Measurements from ENCODE around the gene PPFIBP2.

Gene PPFIBP2

DNA sequence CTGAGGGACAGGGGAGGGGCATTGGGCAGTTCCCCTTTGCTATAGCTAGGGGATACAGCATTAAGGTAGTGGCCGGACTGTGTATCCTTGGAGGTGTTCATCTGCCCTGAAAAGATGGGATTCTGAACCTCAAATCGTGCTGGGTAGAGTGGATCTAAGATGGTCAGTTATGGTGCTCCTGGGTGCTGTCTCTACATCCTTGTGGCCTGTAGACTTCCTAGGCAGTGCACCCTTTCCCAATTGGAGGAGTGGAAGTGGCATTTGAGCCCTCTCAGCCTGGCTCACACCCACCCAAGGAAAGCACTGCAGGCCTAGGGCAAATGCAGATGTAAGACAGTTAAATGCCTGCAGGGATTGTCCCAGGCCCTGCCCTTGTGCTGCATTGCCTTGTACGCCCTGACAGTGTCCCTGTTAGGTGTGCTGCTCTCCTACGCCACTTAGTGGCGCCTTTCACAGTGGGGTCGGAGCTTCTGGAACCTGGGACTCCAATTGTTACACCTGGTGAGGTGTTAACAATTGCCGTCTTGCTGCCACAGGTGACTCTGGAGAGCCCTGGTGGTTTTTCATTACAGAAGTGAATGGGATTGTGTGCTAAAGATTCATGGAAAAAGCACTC is 35.0 kb downstream of the PPFIBP2 start:
- peak in 2 of 56 donors; percentile 6 to 10 for DNase-seq

- DNase-seq = no peak
Measured at GRCh38 chr11:7549681-7550080, 35.9 kb downstream of the PPFIBP2 start.

- DNase-seq = no peak
Measured at GRCh38 chr11:7551571-7551970, 37.8 kb downstream of the PPFIBP2 start.

- DNase-seq = no peak
Measured at GRCh38 chr11:7552666-7553065, 38.9 kb downstream of the PPFIBP2 start.

DNA sequence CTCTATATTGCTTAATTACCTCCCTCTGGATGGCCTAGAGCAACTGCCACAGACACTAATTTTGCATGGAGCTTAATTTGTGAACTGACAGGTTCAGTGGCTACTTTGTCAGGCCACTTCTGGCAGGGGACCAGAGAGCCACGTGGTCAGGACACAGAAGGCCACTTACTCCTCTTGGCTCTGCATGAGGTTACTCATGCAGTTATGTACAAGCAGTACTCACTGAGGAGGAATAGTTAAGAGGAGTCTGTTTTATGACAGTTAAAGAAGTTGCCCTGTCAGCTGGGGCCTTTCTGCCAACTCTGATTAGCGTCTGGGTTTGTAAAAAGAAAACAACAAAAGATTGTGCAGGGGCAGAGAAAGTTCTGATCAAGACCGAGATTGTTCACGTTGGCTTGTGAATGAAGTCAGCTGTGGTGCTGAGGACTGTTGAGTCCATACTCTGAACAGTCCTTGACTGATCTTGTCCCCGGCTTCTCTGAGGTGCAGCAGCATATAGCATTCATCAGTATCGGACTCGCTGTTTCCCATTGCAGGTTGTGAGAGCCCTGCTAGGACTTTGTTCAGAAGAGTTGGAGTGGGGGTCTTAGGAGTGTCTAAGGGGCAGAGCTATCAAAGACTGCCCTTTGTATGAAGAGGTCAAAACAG is 41.4 kb downstream of the PPFIBP2 start:
- peak in 46 of 56 donors; percentile 13 to 80 (median 45) for DNase-seq

GRCh38 chr11:7558046-7558445 is 44.2 kb downstream of the PPFIBP2 start:
- DNase-seq = no peak

DNA sequence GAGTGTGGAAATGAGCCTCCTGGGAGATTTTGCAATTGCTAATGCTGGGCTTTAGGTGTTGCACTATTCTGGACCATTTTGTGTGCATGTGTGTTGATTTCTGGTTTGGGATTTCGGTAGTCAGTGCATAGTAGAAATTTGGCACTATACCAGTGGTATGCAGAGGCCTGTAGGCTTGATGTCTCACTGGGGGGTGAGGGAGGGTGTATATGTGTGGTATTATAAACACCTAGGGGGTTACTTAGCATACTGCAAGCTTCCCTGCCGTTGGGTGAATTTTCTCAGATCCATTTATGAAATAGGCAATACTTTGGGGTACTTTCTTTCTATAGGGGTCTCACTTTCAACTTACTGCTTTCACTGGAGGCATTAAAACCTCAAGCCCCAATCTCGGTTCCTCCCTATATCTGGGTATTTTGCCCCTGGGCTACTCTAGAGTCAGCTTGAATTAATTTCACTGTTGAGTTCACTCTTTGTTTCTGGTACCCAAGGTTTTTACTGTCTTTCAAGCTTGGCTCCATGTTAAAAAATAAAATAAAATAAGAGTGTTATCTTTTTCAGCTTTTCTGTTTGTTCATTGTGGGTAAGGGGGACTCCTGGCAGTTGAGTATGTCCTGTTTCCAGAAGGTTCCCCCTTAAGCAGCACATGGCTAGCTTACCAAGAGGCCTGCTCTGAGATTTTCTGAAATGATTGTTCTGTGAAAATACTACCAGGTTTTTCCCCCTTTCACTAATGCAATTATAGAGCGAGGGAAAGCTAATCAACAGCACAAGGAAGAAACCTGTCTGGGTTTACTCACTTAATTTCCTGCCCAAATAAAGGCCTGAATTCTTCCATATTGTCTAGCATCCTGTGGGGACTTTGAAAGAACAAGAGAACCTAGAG is 45.8 kb downstream of the PPFIBP2 start:
- DNase-seq = no peak

- DNase-seq = no peak
Measured at GRCh38 chr11:7561562-7561961, 47.8 kb downstream of the PPFIBP2 start.

DNA sequence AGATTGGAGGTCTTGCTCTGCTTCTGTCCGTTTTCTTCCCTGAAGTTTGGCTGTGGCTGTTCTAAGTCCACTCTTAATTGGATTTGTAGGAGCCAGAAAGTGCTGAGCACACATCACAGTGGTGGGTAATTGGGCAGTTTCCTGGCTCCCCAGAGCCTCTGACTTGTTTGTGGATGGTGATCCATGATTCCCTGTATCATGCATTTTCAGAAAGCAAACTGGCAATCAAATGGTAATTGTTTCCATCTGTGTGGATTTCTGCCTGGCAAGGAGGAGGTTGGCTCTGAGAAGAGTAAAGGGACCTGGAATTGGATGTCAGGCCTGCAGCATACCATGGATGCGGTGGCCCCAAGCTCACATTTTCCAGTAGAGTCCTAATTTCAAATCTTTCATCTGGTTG is 49.5 kb downstream of the PPFIBP2 start:
- DNase-seq = no peak

DNA sequence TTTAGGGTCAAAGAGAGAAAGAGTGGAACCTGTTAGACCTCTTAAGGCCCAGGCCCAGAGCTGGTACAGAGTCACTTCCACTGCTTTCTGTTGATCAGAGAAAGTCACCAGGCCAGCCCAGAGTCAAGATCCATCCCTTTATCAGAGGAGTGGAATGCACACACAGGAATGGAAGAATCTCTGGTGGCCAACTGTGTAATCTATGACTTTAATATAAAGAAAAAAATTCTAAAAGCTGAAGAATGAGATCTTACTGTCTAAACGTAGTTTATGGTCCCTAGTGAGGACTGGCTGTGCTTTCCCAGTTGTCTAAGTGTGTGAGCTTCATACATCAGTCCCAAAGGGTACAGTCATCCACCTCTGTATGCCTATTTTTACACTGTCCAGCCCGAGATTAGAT is 51.0 kb downstream of the PPFIBP2 start:
- DNase-seq = no peak

DNA sequence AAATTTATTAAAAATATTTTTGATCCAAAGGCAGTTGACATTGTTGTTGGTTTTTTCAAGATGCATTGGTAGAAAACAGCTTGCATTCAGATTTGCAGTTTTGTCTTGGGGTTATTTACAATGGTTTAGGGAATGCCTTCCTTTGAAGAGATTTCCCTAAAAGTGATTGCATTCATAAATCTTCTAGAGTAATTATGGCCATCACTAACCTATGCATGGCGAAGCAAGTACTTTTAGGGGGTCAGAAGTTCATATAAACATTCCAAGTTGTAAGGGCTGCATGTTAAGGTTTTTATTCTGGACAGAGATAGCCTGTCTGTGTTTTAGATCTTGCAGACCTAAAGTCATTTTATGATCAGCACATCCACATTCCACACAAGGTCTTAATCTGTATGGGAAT is 53.5 kb downstream of the PPFIBP2 start:
- no peak for DNase-seq

GRCh38 chr11:7569044-7569443 is 55.2 kb downstream of the PPFIBP2 start:
- peak in 7 of 56 donors; percentile 12 to 33 (median 24) for DNase-seq

GRCh38 chr11:7570241-7570640 is 56.4 kb downstream of the PPFIBP2 start:
- no peak for DNase-seq

DNA sequence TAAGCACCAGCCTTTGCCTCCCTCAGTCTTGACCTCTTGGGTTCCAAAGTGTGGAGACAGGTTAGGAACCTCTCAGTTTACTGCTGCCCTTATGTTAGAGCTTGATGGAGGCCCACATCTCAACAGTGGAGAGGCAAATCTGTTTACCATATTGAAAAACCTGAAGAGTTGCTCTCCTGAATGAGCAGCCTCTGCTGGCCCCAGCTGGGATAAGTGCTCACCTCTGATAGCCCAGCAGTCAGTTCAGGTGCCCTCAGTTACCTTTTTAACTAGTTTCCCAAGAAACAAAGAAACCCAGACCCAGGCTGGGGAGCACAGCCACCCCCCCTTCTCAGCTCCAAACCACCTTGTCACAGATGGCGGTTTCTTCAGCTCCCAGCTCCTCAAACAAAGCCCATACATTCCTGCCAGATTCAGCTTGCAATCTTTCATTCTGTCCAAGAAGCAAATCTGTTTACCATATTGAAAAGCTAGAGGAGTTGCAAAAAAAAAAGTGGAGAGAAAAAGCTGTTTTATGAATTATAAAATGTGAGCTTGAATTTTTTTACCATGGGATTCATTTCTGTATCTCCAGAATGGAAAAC is 57.2 kb downstream of the PPFIBP2 start:
- DNase-seq = no peak

GRCh38 chr11:7571640-7572000 is 57.8 kb downstream of the PPFIBP2 start:
- DNase-seq = peak in 42 of 56 donors; percentile 25 to 80 (median 50)

DNA sequence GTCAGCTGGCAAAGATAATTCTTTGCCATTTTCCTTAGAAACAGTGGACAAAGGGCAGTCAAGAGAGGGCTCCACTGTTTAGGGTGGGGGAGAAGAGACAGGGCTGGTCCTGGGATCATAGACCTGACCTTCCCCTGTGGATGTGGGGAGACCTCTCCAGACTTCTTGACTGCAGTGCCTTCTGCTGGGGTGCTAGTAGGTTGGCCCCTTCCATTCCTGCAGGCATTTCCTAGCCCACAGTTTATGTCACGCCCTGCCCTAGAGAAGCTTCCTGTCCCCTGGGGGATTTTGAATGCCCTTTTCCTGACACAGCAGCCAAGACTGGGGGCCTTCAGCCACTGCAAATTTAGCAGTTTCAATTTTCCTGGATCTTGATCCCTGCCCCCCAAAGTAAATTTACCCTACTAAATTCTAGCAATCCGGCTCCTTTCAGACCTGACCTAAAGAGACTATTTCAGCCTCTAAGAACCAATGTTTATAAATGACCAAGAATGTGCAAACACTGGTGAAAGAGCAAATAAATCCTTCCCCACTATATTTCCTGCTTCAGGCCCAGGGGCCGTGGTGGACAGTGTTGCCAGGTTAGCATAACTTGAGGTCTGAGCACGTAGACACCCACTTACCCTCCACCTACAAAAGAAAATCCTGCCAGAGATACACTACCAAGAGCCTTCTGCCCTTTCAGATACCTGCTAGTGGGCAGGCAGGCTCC is 58.4 kb downstream of the PPFIBP2 start:
- no peak for DNase-seq

GRCh38 chr11:7573193-7573557 is 59.4 kb downstream of the PPFIBP2 start:
- DNase-seq = no peak

DNA sequence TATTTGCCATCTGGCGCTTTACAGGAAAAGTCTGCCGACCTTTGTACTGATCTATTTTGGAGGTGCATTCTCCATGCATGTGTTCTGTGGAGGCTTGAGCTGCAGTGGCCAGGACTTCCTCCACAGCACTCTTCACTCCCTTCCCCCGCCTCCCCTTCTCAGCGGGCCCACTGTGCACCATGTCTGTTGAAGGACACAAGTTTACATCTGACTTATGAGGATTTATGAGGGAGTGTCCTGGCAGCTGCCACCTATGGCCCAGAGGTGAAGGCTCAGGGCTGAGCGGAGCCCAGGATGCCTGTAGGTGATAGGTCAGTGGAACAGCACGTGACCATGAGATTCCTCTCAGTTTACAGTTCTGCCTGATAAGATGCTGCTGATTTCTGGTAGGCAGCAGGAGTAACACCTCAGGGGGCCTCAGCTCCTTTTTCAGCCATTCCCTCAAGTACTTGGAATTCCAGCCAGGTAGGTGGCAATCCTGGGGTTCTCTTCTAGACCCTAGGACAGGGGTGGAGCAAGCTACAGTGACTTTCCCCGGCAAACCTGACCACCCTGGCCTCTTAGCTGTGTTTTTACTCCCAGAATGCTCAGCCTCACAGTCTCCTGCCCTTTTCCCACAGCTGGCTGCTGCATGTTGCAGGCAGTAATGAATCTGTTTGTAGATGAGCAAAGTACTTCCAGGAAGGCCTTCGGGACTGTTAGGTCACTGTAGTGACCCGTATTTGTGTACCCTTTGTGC is 59.9 kb downstream of the PPFIBP2 start:
- no peak for DNase-seq

GRCh38 chr11:7574491-7575130 is 60.8 kb downstream of the PPFIBP2 start:
- DNase-seq = no peak
